HG03025 (cell line): ENCODE results near the gene KCTD16.

Source experiments
- ATAC-seq: cut with Tn5 transposase; IDR thresholded peaks from one replicate; pipeline ENCODE4 v1.9.1; 2021; ENCODE audit warnings: mild to moderate bottlenecking, moderate library complexity; ENCODE audit not compliant: unreplicated experiment, low FRiP score

Gene KCTD16

DNA sequence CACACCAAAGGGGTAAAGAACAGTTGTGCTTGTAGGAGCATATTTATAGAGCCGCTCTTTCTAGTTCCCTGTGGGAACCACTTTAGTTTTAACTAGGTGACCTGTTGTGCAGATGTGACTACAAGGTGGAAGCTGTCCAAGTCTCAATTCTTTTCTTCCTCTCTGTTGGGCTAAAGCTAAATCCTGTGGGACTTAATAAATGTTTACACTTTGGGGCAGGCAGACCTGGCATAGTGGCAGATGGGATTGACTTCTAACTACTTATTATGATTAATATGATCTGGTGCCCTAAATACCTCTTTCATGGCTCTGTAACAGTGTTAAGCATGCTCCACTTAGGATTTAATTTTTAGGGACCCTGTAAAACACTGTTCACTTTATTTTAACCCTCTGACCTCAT lies 265.3 kb downstream of the KCTD16 start:
- no peak for ATAC-seq

DNA sequence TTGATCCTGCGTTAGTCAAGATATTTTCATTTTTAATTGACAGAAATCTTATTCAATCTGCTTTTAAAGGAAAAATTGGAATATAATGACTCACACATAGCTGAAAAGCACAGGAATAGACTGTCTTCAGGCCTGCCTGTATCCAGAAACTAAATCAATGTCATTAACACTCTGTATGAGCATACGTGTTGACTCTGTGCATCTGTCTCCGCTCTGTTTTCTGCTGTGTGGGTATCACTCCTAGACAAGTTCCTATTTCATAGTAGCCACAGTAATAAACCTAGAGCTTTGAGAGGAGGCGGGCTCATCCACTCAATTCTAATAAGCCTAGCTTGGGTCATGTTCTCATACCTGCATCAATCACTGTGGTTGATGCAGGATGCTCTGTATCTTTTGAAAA lies 267.6 kb downstream of the KCTD16 start:
- no peak for ATAC-seq

- no peak for ATAC-seq
Observed at GRCh38 chr5:144448457-144448856, 277.8 kb downstream of the KCTD16 start.

GRCh38 chr5:144451187-144451973 lies 280.7 kb downstream of the KCTD16 start:
- ATAC-seq, result no peak

DNA sequence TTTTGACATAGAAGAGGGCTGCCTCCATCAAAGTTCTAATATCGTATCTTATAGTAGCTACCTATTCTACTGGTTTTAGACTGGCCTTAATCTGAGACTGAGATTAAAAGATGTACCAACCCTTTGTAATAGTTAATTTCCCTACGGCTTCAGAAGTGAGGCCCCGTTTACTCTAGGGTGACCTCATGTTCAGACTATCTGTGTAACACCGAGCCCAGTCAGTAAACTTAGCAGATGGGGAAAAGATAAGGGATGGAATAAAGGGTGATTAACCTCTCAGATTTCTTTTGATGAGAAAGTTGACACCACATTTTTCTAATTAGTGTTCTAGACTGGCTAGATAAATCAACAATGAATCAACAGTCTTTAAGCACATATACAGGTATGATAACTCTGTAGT lies 283.1 kb downstream of the KCTD16 start:
- no peak for ATAC-seq

GRCh38 chr5:144457160-144457559 lies 286.5 kb downstream of the KCTD16 start:
- ATAC-seq, result no peak

GRCh38 chr5:144458216-144458615 lies 287.5 kb downstream of the KCTD16 start:
- ATAC-seq, result no peak

- no peak for ATAC-seq
Observed at GRCh38 chr5:144460600-144460999, 289.9 kb downstream of the KCTD16 start.

- ATAC-seq, result no peak
Observed at GRCh38 chr5:144462577-144462976, 291.9 kb downstream of the KCTD16 start.

- no peak for ATAC-seq
Observed at GRCh38 chr5:144463481-144464223, 293.0 kb downstream of the KCTD16 start.

DNA sequence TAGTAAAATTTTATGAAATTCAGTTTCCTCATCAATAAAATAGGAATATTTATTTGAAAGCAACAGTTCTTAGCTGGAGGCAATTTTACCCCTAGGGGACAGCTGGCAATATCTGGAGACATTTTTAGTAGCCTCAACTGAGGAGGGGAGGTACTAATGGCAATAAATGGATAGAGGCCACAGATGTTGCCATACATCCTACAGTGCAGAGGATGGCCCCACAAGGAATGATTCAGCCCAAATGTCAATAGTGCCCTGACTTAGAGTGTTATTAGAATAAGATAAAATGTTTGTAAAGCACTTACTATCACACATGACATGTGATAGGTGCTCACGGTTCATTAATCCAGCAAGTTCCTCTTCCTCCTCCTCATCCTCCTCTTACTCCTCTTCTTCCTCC lies 293.6 kb downstream of the KCTD16 start:
- no peak for ATAC-seq

GRCh38 chr5:144465441-144465840 lies 294.8 kb downstream of the KCTD16 start:
- ATAC-seq, result no peak

DNA sequence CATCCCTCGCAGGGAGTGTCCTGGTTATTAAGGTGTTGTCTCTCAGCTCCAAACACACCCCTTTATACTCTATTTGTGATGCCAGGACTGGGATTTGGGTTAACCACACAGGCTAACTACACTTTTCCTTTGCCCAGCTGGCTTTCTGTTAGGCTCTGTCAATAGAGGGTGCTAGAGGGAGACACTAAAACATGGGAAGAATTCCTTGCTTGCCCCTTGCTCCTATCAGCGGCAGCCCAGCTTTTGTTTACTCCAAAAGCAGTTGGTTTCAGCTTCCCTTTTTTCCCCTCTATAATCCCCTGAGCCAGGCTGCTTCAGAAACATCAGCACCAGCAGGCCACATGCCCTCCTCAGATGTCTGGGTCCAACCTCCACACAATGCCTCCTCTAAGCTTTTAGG lies 297.1 kb downstream of the KCTD16 start:
- no peak for ATAC-seq

DNA sequence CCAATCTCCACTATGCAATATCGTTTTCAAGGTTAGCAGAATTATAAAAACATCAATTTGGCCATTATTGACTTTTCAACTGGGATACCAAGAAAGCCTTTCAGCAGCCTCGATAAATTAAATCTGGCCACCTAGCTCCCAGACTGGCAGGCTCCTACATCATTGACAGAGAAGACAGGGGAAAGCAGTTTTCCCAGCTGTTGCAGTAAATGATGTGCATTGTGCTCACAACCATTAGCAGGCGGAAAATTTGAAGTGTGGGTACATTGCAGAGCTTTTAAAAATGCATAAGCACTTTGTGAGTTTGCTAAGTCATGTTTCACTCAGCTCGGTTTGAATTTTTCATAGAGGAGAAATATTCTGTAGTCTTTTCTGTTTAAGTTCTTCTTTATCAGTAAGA lies 297.9 kb downstream of the KCTD16 start:
- no peak for ATAC-seq

- no peak for ATAC-seq
Observed at GRCh38 chr5:144469106-144469505, 298.4 kb downstream of the KCTD16 start.

DNA sequence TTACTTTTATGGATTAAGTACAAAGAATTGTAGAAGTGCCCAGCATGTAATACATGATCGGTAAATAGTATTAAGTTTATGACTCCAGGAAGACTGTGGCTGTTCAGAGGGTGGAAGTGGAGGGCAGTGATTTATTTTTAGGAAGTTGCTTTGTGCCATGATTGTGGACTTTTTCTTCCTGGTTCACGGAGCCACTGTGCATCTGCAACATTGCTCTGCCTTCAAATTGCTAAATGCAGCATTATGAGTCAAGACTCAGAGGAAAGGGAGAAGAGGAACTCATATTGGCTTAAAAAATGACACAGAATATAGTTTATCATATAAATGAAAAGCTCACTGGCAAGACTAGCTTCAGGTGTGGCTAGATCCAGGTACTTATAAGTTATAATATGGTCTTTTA lies 301.5 kb downstream of the KCTD16 start:
- ATAC-seq, result no peak

GRCh38 chr5:144473650-144474049 lies 303.0 kb downstream of the KCTD16 start:
- ATAC-seq, result no peak

DNA sequence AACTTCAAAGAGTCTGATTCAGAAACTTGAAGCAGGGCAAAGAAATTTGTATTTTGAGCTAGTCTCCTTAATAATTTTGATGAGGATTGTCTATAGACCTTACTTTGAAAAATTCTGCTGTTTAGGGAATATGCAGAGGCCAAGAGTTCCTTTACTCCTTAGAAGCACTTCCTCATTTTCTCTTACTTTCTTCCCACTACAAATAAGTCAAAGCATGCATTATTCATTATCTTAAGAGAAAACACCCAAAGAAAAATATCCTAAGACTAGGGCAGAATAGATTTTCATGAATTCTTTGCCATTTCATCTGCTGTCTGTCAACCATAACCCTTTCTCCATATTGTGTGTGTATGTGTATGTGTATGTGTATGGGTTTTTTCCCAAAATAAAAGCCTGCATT lies 307.9 kb downstream of the KCTD16 start:
- no peak for ATAC-seq

GRCh38 chr5:144481861-144482260 lies 311.2 kb downstream of the KCTD16 start:
- no peak for ATAC-seq

- no peak for ATAC-seq
Observed at GRCh38 chr5:144484124-144484897, 313.6 kb downstream of the KCTD16 start.

- no peak for ATAC-seq
Observed at GRCh38 chr5:144485540-144485939, 314.9 kb downstream of the KCTD16 start.
